Stimulated activated CD8-positive, alpha-beta memory T cell treated with anti-CD3 and anti-CD28 coated beads, Interleukin-4, amount 100 ng/mL, for 48 hours (primary cell): ENCODE data around the gene SH3PXD2A.
"Not testable (repeated sequence)": the region's sequence is repeated elsewhere in the genome, so short reads cannot be mapped to it uniquely, and the experiment has no call there.

ENCODE experiments used
- DNase-seq: peaks from one replicate; pipeline ENCODE4 v3.0.0-alpha.2; 2020

Gene SH3PXD2A

DNA sequence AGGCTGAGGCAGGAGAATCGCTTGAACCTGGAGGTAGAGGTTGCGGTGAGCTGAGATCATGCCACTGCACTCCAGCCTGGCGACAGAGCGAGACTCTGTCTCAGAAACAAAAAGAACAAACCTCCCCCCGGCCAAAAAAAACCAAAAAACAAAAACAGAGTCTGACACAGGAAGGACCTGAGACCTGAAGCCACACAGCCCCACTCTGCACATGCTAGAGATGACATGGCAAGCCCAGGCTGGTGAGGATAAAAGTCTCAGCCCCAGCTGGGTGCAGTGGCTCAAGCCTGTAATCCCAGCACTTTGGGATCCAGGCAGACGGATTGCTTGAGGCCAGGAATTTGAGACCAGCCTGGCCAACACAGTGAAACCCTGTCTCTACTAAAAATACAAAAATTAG lies 222.5 kb downstream of the SH3PXD2A start:
- DNase-seq: not testable (repeated sequence)

DNA sequence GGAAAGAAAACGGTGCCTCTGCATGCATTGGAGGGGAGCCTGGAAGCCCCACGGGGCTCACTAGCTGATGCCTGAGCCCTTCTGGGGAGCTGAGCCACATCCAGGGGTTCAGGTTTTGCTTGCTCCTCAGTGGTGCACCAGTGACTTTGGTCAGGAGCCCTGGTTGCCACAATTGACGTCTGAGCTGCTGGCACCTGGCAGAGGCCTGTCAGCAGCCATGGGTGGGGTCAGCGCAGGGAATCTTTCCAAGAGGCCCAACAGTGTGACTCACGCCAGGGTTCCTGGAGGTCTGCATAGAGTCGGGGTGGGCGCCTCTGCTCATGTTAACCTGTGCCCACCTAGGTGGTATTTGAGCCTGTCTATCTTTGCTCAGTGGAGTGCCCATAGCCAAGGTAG lies 223.1 kb downstream of the SH3PXD2A start:
- no peak for DNase-seq

DNA sequence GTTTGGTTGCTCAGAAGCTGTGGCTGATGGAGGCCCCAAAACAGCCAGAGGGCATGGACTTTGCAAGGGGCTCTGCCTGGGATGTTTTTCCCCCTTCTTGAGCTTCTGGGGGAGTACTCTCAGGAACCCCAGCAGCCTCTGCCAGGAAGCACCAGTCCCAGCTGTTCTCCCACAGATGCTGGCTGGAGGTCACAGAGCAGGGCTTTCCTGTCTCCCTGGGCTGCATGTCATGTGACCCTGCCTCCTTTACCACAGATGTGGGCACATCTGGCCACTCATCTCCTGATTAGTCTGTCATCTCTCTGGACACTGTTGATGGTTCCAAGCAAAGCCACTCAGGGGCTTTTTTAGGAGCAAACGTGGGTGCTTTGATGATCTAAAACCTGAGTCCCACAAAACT lies 225.2 kb downstream of the SH3PXD2A start:
- DNase-seq: no peak

DNA sequence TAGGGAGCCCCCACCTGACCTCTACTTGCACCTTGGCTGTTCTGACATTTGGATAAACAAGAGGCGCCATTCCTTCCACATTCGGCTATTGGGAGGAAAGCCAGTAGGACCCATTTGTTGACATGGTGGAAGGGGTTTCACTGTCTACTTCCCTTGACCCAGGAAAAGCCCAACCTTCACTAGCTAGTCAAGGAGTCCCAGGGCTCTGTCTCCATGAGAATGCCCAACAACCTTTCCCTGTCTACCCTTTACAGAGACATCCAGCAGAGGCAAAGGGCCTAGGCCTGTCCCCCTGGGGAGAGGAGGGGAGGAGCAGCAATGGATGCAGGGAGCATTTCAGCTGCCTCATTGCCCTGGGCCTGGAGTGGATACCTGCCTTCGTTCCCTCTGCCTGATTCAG lies 225.8 kb downstream of the SH3PXD2A start:
- DNase-seq: no peak

DNA sequence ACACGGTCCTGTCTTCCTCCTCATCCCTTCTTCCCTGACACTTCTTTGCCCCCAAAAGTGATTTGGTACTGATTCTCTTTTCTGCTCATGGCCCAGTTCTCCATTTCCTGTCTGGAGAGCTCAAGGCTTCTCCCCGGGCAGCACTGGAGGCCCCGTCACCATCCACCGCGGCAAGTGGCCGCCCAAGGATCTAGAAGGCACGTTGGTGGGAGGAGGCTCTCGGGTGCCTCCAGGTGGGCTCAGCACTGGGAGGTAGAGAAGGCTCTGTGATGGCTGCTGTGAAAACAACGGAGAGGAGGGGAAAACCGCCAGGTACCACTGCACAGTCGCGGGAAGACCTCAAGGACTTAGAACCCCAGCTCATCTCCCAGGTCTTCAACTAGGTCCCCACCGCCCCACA lies 227.5 kb downstream of the SH3PXD2A start:
- no peak for DNase-seq

DNA sequence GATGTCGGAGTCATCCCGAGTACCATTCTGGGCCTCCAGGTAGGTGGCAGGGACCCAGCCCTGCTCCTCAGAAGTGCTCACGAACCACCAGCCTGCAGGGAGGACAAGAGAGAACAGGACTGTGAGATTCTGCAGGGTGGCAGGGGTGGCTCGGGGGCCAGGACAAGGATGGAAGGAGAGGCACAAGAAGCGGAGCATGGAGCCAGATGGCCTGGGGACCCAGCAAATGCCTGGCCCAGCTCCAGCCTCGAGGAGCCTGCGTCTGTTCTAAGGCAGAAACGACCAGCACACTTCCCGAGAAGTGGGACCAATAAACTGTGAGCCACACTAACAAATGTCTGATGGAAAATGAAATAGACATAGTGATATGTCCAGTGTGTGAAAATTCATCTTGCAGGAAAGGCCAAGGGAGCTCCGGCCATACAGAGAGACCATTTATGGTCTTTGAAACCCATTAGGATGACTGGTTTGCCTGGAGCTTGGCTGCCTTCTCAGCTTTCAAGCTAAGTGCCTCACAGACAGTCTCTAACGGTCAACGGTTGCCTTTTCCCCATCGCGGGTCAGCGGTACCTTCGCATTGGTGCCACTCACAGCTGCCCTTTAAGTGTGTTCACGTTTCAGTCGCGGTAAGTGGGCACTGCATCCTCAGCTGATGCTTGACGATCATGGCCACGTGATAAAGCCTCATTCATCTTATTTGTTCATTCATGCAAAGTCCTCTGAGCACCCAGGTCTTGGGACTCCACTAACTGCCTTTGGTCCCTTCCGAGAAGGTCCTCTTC lies 228.1 kb downstream of the SH3PXD2A start:
- no peak for DNase-seq

GRCh38 chr10:103626178-103626577 lies 229.2 kb downstream of the SH3PXD2A start:
- DNase-seq: no peak

DNA sequence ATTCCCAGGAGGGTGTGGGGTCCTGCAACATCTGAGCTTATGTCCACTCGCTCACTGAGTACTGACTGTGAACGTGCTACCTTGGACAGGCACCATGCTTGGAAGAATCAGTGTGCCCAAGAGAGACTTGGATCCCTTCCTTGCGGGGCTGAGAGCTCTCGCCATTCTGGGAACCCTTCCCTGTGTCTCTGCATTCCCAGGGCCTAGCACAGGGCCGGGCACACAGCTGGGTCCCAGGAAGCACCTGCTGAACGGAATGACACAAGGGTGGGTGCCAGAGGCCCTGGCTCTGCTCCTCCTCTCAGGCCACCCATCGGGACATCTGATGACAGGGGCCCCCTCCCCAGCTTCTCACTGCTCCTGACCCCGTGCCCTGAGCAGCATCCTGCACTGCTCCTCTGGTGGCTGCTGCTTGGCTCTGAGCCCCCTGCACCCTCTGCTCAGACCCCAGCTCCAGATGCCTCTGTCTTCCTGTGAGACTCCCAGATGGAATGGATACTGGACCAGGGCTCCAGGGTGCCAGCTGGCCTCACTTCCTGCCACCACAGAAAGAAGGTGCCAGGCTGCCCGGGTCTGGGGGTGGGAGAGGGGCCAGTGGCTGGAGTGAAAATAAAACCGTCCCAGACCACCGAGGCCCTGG lies 232.3 kb downstream of the SH3PXD2A start:
- no peak for DNase-seq

- no peak for DNase-seq
Observed at GRCh38 chr10:103622286-103622685, 233.1 kb downstream of the SH3PXD2A start.

DNA sequence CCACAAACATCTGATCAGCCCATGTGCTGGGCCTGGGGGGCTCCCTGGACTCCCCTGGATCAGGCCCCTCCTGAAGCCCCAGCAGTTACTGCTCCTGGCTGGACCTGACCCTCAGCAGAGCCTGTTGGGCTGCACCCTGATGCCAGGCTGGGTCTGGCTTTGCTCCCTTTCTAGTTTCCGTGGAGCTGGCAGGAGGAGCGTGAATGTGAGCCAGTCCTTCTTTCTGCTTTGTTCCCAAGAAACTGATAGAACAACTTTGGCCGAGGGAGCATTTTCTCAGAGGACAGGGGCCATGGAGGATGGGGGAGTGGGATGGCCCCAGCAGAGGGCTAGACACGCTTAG lies 233.6 kb downstream of the SH3PXD2A start:
- no peak for DNase-seq

GRCh38 chr10:103620891-103621782 lies 234.2 kb downstream of the SH3PXD2A start:
- DNase-seq: no peak

GRCh38 chr10:103620352-103620740 lies 235.0 kb downstream of the SH3PXD2A start:
- no peak for DNase-seq

- DNase-seq: no peak
Observed at GRCh38 chr10:103619424-103620351, 235.7 kb downstream of the SH3PXD2A start.

DNA sequence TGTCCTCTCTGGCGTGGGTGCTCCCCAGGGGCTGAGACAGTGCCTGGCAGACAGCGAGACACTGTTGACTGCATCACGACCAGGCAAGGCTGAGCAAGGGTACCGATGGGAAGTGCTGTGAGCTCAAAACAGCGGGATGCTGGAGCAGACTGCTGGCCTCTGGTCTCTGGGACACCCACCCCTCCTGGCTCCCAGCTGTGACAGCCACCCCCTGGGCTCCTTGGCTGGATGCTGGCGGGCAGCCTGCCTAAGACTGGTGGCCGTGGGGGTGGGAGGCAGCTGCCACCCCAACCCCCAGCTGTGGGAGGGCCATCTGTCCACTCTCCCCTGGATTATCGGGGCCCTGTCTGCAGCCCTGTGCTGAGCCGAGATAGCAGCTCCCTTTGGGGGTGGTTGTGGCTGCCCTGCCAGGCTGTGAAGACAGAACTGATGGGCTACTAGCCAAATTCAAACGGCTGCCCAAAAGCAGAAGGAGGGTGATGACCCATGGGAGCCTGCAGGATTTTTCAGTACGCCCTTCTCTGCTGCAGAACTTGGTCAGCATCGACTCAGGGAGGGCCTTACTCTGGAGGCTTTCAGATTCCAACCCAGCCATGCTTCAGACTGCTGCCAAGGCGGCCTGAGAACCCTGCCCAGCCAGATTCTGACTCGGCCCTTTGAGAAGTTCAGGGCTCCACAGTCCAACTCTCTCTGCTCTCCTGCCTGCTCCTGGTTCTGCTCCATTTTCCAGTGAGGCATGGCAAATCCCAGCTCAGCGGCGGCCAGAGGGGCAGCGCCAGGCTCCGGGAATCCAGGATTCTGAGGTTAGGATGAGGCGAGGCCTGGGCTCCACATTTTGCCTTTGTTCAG lies 236.6 kb downstream of the SH3PXD2A start:
- no peak for DNase-seq

DNA sequence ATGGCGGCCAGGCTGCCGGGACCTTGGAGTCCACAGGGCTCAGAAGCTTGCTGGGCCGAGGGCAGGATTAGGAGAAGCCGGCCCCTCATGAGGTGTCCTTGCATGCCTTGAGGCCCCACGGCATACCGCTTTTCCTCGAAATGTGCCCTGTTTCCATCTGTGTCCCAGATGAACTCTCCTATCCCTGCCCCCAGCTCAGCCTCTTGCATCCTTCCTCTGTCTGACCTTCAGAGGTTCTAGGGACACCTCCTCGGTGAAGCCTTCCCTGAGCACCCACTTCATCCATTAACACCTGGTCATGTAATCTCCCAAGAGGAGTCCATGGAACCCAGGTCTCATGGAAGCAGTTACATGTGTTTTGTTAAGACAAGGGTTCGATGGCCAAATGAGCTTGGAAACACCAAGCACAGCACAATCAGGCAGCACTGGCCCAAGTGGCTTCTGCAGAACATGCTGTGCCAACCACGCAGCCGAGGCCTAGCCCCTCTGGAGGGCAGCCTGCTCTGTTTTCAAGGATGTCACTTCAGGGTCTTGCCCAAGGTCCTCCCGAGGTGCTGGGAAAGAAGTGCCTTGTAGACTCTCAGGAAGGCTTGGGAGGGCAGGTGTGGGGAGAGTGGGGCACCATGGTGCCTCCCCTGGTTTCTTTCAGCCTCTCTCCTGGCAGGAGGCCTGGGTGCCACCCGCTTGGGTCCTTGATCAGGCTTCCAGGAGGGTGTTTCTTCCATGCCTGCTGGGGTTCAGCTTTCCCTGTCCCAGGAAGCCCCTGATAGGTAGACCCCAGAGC lies 237.6 kb downstream of the SH3PXD2A start:
- DNase-seq: no peak

- no peak for DNase-seq
Observed at GRCh38 chr10:103616705-103617601, 238.4 kb downstream of the SH3PXD2A start.

- no peak for DNase-seq
Observed at GRCh38 chr10:103614306-103615158, 240.8 kb downstream of the SH3PXD2A start.

DNA sequence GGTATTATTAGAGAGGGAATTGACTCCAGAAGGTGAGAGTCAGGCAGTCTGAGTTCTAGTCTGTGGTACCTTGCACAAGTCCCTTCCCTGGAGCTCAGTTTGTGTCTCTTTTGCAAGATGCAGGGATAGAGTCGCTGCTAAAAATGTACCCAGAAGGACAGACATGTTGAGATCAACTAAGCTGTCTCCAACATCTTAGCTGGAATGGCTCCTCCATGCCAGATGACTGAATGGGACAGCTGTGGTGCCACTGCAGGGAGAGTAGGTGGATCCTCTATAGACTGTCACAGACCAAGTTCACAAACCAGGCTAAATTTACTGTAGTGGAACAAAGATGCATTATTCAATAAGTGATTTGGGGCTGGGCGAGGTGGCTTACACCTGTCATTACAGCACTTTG lies 241.8 kb downstream of the SH3PXD2A start:
- DNase-seq: no peak
